Heart left ventricle (tissue), 13 donors: ENCODE measurements around the gene LRRC37B.
"Not testable (repeated sequence)": the region's sequence is repeated elsewhere in the genome, so short reads cannot be mapped to it uniquely, and the experiment has no call there.

Source experiments
- CTCF ChIP-seq, 12 donors: fragments of 200-600 bp; sonication (generic) in 4 of 12; IDR thresholded peaks; one replicate each; pipeline versions ENCODE4 v1.5.0 to v1.8.0; 2018 to 2022; ENCODE audit warnings: antibody characterized with exemption in 12 of 12, mild to moderate bottlenecking in 5 of 12
- POLR2A ChIP-seq, 2 donors: fragments of 450-650 bp; IDR thresholded peaks; one replicate each; pipeline ENCODE4 v1.6.1; 2017; ENCODE audit warnings: antibody characterized with exemption in 2 of 2, mild to moderate bottlenecking in 2 of 2, moderate library complexity in 2 of 2
- donor health status: ischemic (EF 13 %, LVEDD 7.1; RV severe dilation, severe dysfunction).
- donor health status: DM: no; HTN: yes; CAD: no.
- donor health status: DM: no; HTN: no; CAD: no.
- donor health status: ischemic (EF 25% LVEDD 6.9; RV normal size, moderate dysfunction).
- donor health status: ischemic (EF 25% LVEDD 5.7; RV mildly dilated, moderate dysfunction).
- donor health status: ischemic (EF 35%, LVEDD 5.7; RV mildly dilated, moderate dysfunction).
- donor health status: nonischemic (EF 11% LVEDD 7.7; RV severe dilation, severe dysfunction).
- donor health status: DM: yes; HTN: yes; CAD: no.
- donor health status: PGD.
- donor health status: ischemic (EF 29% LVEDD 5.4; RV normal size, mild dysfunction).
- donor health status: nonischemic (EF 23%, LVEDD 6.1; RV moderate dilation, normal function).

- TF ChIP-seq POLR2A, CTCF (IDR thresholded peaks at IDR 0.05): not testable (repeated sequence)
These were observed 54.7 kb downstream of the LRRC37B start for GRCh38 chr17:32061840-32062239.
